ENCODE data around the gene EIF2S3B. TPM values are rescaled to one million over a fixed set of nuclear protein-coding genes. Genes with fewer than 3 reads are reported as not detected.

Gene EIF2S3B
- polyA plus RNA-seq, 6 donors from 2014 or later, result 0.26 to 0.79 (median 0.66) TPM

DNA sequence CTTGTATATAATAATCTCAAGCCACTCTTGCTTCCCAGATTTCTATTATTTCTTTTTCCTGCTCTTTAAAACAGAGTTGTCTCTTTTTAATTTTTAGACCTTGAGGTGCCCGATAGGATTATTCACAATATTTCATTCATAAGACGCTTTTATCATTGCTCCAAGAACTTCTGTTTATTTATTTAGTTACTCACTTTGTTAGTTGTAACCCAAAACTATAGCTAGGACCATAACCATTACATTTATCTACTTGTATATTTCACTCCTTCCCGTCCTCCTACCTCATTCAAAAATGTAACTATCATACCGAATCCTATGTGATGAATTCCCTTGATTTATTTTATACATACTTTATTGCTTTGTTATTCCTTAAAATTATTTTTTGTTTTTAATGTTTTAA, 7.1 kb downstream of the EIF2S3B start:
- H3K36me3 Mint-ChIP-seq, result no peaks in the 10 kb centered on the region
- no peak for DNase-seq
- H3K27me3 Mint-ChIP-seq, result peaks cover 0 to 17% (median 4%) of the 10 kb centered on the region in 3 donors
- no peaks in the 10 kb centered on the region for H3K9me3 Mint-ChIP-seq
- no peak for ATAC-seq (ENCODE audit: low read depth in 2 of 2)
- no peak overlapping the region for H3K4me3 Mint-ChIP-seq
- H3K4me1 Mint-ChIP-seq, result no peaks in the 10 kb centered on the region
- no peak overlapping the region for H3K27ac Mint-ChIP-seq

DNA sequence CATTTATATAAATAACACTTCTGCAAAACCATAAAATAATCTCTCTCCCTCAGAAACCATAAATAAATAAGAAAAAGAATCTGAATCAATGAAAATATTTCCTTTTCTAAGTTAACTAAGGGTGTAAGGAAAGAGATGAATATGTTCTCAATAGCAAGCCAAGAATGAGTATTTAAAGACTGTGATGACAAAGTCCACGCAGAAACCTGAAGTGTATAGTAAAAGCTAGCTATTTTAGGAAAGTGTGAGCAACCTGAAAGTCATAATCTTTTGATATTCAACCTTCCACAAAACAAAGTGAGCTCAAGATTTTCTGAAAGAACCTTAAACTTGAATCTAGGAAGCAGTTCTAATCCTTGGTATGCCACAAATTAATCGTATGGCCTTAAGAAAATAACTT, 15.9 kb downstream of the EIF2S3B start:
- no peak for DNase-seq
- no peak for ATAC-seq (ENCODE audit: low read depth in 2 of 2)
- Mint-ChIP-seq H3K9me3 (no peaks in the 10 kb centered on the region), H3K4me1 (no peaks in the 10 kb centered on the region), H3K4me3 (no peak overlapping the region), H3K36me3 (no peaks in the 10 kb centered on the region), H3K27ac (no peak overlapping the region), H3K27me3 (no peaks in the 10 kb centered on the region)

DNA sequence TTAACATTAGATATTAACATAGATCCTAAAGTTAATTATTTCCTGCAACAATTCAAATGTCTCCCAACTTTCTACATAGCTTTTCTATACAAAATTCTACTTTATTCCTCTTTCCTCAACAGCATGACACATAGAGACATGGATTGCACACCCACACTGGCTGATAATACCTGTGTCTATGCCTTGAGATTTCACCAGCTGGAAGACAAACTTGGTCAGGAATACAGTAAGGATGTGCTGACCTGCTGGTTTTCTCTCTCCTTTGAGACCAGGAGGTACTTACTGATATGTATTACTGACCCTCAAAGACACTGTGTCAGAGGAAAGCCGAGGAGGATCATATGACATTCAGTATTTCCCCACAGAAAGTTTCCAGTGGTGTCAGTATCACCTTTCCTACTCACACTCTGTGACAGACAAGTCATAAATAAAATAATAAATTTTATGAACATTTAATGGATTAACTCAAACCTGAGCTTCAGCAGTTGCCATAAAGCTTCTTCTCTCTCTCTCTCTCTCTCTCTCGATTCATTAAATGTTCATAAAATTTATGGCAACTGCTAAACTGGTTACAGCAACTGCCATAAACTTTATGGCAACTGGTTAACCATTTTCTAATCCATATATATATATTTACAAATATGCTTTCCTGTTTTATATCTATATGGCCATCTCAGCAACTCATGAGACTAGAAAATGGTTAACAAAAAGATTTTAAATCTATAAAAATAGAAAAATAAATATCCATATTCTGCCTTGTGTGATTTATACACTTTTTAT, 22.7 kb downstream of the EIF2S3B start:
- Mint-ChIP-seq H3K27me3 (no peaks in the 10 kb centered on the region), H3K9me3 (peaks cover 0 to 4% (median 0%) of the 10 kb centered on the region in 7 donors), H3K4me1 (no peaks in the 10 kb centered on the region), H3K27ac (no peak overlapping the region), H3K4me3 (no peak overlapping the region), H3K36me3 (no peaks in the 10 kb centered on the region)
- ATAC-seq (ENCODE audit: low read depth in 2 of 2) (no peak), DNase-seq (no peak)

GRCh38 chr12:10529603-10530002, 23.9 kb downstream of the EIF2S3B start:
- H3K4me3 Mint-ChIP-seq, result no peak overlapping the region
- no peaks in the 10 kb centered on the region for H3K36me3 Mint-ChIP-seq
- peaks cover 0 to 4% (median 0%) of the 10 kb centered on the region in 7 donors for H3K9me3 Mint-ChIP-seq
- ATAC-seq (ENCODE audit: low read depth in 2 of 2), result no peak
- H3K4me1 Mint-ChIP-seq, result no peaks in the 10 kb centered on the region
- no peak overlapping the region for H3K27ac Mint-ChIP-seq
- H3K27me3 Mint-ChIP-seq, result no peaks in the 10 kb centered on the region
- no peak for DNase-seq

DNA sequence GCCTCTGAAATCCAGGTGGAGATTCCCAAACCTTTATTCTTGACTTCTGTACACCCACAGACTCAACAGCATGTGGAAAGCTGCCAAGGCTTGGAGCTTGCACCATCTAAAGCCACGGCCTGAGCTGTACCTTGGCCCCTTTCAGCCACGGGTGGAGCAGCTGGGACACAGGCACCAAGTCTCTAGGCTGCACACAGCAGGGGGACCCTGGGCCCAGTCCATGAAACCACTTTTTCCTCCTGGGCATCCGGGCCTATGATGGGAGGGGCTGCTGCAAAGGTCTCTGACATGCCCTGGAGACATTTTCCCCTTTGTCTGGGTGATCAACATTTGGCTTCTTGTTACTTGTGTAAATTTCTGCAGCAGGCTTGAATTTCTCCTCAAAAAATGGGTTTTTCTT, 32.0 kb downstream of the EIF2S3B start:
- Mint-ChIP-seq H3K27ac (no peak overlapping the region), H3K36me3 (no peaks in the 10 kb centered on the region), H3K4me3 (no peak overlapping the region), H3K9me3 (peaks cover 0 to 4% (median 0%) of the 10 kb centered on the region in 7 donors), H3K27me3 (no peaks in the 10 kb centered on the region), H3K4me1 (peaks cover 0 to 8% (median 4%) of the 10 kb centered on the region in 3 donors)
- DNase-seq, result no peak
- no peak for ATAC-seq (ENCODE audit: low read depth in 2 of 2)

DNA sequence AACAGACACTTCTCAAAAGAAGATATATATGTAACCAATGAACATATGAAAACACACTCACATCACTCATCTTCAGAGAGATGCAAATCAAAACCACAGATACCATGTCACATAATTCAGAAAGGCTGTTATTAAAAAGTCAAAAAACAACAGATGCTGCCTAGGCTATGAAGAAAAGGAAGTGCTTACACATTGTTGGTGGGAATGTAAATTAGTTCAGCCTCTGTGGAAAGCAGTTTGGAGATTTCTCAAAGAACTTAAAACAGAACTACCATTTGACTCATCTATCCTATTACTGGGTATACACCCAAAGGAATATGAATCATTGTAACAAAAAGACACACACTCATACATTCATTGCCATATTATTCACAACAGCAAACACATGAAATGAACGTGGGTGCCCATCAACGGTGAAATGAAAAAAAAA, 35.1 kb downstream of the EIF2S3B start:
- Mint-ChIP-seq H3K36me3 (no peaks in the 10 kb centered on the region), H3K27me3 (no peaks in the 10 kb centered on the region), H3K27ac (peak overlapping the region in 1 of 6 donors; percentile 7), H3K4me3 (no peak overlapping the region), H3K9me3 (no peaks in the 10 kb centered on the region), H3K4me1 (peaks cover 0 to 8% (median 4%) of the 10 kb centered on the region in 3 donors)
- peak; percentile 58 to 61 for ATAC-seq (ENCODE audit: low read depth in 2 of 2)
- DNase-seq, result no peak

- Mint-ChIP-seq H3K27ac (no peak overlapping the region), H3K27me3 (no peaks in the 10 kb centered on the region), H3K4me3 (no peak overlapping the region), H3K36me3 (no peaks in the 10 kb centered on the region), H3K9me3 (no peaks in the 10 kb centered on the region), H3K4me1 (peaks cover 0 to 8% (median 4%) of the 10 kb centered on the region in 3 donors)
- ATAC-seq (ENCODE audit: low read depth in 2 of 2) (no peak), DNase-seq (no peak)
Measured at GRCh38 chr12:10543499-10543898, 37.8 kb downstream of the EIF2S3B start.

DNA sequence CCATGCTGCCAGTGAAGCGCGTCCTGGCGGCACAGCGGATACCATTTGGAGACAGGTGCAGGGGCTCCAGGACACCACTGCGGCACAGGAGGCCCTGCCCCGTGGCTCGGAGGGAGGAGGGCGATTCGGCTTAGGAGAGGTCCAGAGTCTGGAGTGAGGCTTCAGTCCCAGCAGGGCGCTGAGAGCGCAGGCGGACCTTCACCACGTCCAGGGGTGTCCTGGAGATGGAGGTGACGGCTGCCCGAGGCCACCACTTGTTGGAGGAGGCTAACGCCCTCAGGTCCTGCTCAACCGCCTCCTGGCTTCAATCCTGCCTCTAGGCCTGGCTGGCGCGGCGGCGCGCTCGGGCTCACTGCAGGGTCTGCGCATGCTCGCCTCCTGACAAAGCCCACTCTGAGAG, 45.7 kb downstream of the EIF2S3B start:
- no peak overlapping the region for H3K4me3 Mint-ChIP-seq
- no peak for DNase-seq
- no peak overlapping the region for H3K27ac Mint-ChIP-seq
- H3K9me3 Mint-ChIP-seq, result peaks cover 0 to 9% (median 0%) of the 10 kb centered on the region in 7 donors
- H3K4me1 Mint-ChIP-seq, result no peaks in the 10 kb centered on the region
- H3K27me3 Mint-ChIP-seq, result no peaks in the 10 kb centered on the region
- H3K36me3 Mint-ChIP-seq, result no peaks in the 10 kb centered on the region
- ATAC-seq (ENCODE audit: low read depth in 2 of 2), result no peak

DNA sequence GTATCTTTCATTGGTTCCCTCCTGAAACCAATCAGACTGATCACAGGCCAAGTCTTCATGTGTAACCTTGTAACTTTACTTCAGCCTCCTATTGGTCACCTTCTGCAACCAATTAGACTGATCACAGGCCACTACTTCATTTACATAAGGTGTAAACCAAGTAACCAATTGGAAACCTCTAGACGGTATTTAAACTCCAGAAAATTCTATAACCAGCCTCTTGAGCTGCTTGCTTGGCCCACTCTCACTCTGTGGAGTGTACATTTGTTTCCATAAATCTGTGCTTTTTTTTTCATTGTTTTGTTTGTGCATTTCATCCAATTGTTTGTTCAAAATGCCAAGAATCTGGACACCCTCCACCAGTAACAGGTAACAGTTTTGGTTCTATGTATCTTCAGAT, 47.5 kb downstream of the EIF2S3B start:
- Mint-ChIP-seq H3K4me1 (no peaks in the 10 kb centered on the region), H3K4me3 (no peak overlapping the region), H3K9me3 (peaks cover 0 to 9% (median 0%) of the 10 kb centered on the region in 7 donors), H3K27ac (no peak overlapping the region), H3K36me3 (no peaks in the 10 kb centered on the region), H3K27me3 (peaks cover 0 to 6% (median 6%) of the 10 kb centered on the region in 3 donors)
- DNase-seq, result no peak
- no peak for ATAC-seq (ENCODE audit: low read depth in 2 of 2)

GRCh38 chr12:10554228-10554755, 48.6 kb downstream of the EIF2S3B start:
- H3K4me3 Mint-ChIP-seq, result no peak overlapping the region
- no peak for DNase-seq
- peak overlapping the region in 1 of 6 donors; percentile 88 for H3K27ac Mint-ChIP-seq
- no peak for ATAC-seq (ENCODE audit: low read depth in 2 of 2)
- H3K9me3 Mint-ChIP-seq, result peaks cover 0 to 9% (median 0%) of the 10 kb centered on the region in 7 donors
- no peaks in the 10 kb centered on the region for H3K4me1 Mint-ChIP-seq
- no peaks in the 10 kb centered on the region for H3K36me3 Mint-ChIP-seq
- peaks cover 0 to 6% (median 6%) of the 10 kb centered on the region in 3 donors for H3K27me3 Mint-ChIP-seq

GRCh38 chr12:10554756-10555481, 49.2 kb downstream of the EIF2S3B start:
- H3K36me3 Mint-ChIP-seq, result no peaks in the 10 kb centered on the region
- no peak overlapping the region for H3K4me3 Mint-ChIP-seq
- DNase-seq (no peak), ATAC-seq (ENCODE audit: low read depth in 2 of 2) (no peak)
- no peak overlapping the region for H3K27ac Mint-ChIP-seq
- H3K27me3 Mint-ChIP-seq, result peaks cover 0 to 6% (median 6%) of the 10 kb centered on the region in 3 donors
- no peaks in the 10 kb centered on the region for H3K4me1 Mint-ChIP-seq
- H3K9me3 Mint-ChIP-seq, result peaks cover 0 to 9% (median 0%) of the 10 kb centered on the region in 7 donors

DNA sequence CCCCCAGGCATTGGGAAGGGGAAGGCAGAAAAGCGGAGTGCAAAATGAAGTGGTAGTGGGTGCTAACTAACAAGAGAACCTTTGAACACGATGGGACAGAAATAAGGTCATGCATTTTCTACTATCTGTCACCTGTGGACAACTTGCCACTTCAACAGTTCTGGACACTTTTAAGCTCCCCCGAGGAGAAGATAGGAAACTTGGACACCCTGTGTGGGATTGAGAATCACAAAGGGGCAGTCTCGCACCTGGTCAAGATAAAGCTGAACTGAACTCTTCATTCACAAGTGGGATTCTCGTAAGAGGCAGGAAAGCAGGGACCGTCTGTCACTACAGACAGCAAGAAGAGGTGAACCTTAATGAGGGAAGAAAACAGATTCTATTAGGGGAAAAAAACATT, 51.6 kb downstream of the EIF2S3B start:
- H3K27ac Mint-ChIP-seq, result no peak overlapping the region
- DNase-seq, result no peak
- peaks cover 0 to 6% (median 6%) of the 10 kb centered on the region in 3 donors for H3K27me3 Mint-ChIP-seq
- H3K4me3 Mint-ChIP-seq, result no peak overlapping the region
- H3K4me1 Mint-ChIP-seq, result no peaks in the 10 kb centered on the region
- ATAC-seq (ENCODE audit: low read depth in 2 of 2), result no peak
- no peaks in the 10 kb centered on the region for H3K36me3 Mint-ChIP-seq
- H3K9me3 Mint-ChIP-seq, result peaks cover 0 to 5% (median 0%) of the 10 kb centered on the region in 7 donors

- Mint-ChIP-seq H3K27ac (no peak overlapping the region), H3K36me3 (no peaks in the 10 kb centered on the region), H3K4me1 (no peaks in the 10 kb centered on the region)
Measured at GRCh38 chr12:10557766-10558165, 52.1 kb downstream of the EIF2S3B start.

More at GRCh38 chr12:10557766-10558165, 52.1 kb downstream of the EIF2S3B start:
- Mint-ChIP-seq H3K9me3 (peaks cover 0 to 4% (median 0%) of the 10 kb centered on the region in 7 donors), H3K4me3 (no peak overlapping the region), H3K27me3 (peaks cover 0 to 6% (median 6%) of the 10 kb centered on the region in 3 donors)
- DNase-seq (no peak), ATAC-seq (ENCODE audit: low read depth in 2 of 2) (no peak)
